ENCODE results near the gene RAC2.

Gene RAC2

DNA sequence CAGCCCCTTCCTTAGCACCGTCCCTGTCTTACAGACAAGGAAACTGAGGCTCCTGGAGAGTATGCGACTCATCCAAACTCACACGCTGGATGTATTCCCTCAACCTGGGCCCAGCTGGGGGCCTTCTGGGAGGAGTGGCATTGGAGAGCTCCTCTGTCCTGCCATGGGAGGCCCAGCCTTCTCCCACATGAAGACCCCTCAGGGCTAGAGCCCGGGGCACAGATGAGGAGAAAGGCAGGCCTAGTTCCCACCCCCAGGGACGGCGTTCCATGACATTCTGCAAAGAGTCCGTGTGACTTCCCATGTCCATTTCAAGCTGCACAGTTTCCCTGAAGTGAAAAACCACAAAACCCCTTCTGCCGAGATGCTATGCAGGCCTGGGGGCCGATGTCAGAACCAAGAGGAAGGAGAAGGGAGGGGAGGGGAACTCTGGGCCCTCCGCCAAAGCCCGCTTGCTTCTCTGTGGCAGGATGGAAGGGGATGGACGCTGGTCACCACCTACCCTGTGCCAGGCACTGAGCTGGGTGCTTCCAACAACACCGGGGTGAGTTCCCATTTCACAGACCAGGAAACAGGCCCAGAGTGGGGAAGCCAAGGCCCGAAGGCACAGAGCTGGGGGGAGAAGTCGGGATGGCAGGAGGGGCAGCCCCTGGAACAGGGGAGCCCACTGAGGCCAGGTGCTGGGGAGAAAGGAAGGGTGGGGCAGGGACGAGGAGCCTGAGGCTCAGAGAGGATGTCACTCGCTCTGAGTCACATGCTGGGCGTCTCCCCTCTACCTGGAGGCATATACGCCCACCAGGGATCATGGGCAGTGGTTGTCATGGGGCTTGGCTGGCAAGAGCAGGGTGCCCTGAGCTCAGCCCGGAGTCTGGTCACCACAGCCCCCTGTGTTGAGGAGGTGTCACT, 15.7 kb downstream of the RAC2 start:
- Histone ChIP-seq H3K36me3 (ENCODE audit: control insufficient read depth, insufficient read depth, low read length) (no peaks in the 10 kb centered on the region), H3K27ac (no peak overlapping the region)

GRCh38 chr22:37226514-37226913, 17.6 kb downstream of the RAC2 start:
- no peaks in the 10 kb centered on the region for H3K36me3 ChIP-seq (ENCODE audit: control insufficient read depth, insufficient read depth, low read length)
- no peaks in the 10 kb centered on the region for H3K27me3 ChIP-seq (ENCODE audit: control insufficient read depth, insufficient read depth, low read length)
- H3K4me1 ChIP-seq: no peaks in the 10 kb centered on the region
- no peak overlapping the region for H3K4me3 ChIP-seq (ENCODE audit: low read depth, low read length)
- no peaks in the 10 kb centered on the region for H3K9me3 ChIP-seq (ENCODE audit: control insufficient read depth, low read length)
- H3K27ac ChIP-seq: no peak overlapping the region
- H3K4me2 ChIP-seq (ENCODE audit: low read length): no peak overlapping the region
- no peaks in the 10 kb centered on the region for H3K79me2 ChIP-seq
- no peak overlapping the region for H3K9ac ChIP-seq
- TF ChIP-seq, protein P1, sequence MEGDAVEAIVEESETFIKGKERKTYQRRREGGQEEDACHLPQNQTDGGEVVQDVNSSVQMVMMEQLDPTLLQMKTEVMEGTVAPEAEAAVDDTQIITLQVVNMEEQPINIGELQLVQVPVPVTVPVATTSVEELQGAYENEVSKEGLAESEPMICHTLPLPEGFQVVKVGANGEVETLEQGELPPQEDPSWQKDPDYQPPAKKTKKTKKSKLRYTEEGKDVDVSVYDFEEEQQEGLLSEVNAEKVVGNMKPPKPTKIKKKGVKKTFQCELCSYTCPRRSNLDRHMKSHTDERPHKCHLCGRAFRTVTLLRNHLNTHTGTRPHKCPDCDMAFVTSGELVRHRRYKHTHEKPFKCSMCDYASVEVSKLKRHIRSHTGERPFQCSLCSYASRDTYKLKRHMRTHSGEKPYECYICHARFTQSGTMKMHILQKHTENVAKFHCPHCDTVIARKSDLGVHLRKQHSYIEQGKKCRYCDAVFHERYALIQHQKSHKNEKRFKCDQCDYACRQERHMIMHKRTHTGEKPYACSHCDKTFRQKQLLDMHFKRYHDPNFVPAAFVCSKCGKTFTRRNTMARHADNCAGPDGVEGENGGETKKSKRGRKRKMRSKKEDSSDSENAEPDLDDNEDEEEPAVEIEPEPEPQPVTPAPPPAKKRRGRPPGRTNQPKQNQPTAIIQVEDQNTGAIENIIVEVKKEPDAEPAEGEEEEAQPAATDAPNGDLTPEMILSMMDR (IDR thresholded peaks at IDR 0.05): no peak
- H2AFZ ChIP-seq: no peak overlapping the region

More for the DNA sequence above, 15.7 kb downstream of the RAC2 start:
- no peaks in the 10 kb centered on the region for H3K27me3 ChIP-seq (ENCODE audit: control insufficient read depth, insufficient read depth, low read length)
- H3K9me3 ChIP-seq (ENCODE audit: control insufficient read depth, low read length): no peaks in the 10 kb centered on the region
- H3K79me2 ChIP-seq: no peaks in the 10 kb centered on the region
- no peak overlapping the region for H2AFZ ChIP-seq
- TF ChIP-seq, protein P1 (IDR thresholded peaks at IDR 0.05): no peak
- no peak overlapping the region for H3K9ac ChIP-seq
- H3K4me2 ChIP-seq (ENCODE audit: low read length): no peak overlapping the region
- no peak overlapping the region for H3K4me3 ChIP-seq (ENCODE audit: low read depth, low read length)
- no peaks in the 10 kb centered on the region for H3K4me1 ChIP-seq

DNA sequence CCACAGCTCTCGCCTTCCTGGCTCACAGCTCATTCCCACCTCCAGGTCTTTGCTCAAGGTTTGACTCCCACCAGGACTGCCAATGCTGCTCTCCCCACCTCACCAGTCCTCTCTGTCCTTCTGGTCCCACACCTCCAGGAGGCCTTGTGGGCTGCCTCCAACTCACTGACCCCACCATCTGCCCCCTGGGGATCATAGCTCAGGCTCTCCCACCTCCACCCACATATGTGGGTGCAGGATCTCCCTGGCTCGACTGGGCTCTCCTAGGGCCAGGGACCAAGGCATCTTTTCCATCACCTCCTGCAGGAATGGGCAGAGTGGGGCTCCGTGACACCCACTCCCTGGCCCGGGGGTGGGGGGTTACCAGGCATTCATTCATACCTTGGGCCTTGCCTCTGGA, 18.0 kb downstream of the RAC2 start:
- H3K9ac ChIP-seq: no peak overlapping the region
- H3K27me3 ChIP-seq (ENCODE audit: control insufficient read depth, insufficient read depth, low read length): no peaks in the 10 kb centered on the region
- no peaks in the 10 kb centered on the region for H3K79me2 ChIP-seq
- no peak overlapping the region for H2AFZ ChIP-seq
- H3K36me3 ChIP-seq (ENCODE audit: control insufficient read depth, insufficient read depth, low read length): no peaks in the 10 kb centered on the region
- H3K4me2 ChIP-seq (ENCODE audit: low read length): no peak overlapping the region
- no peak overlapping the region for H3K4me3 ChIP-seq (ENCODE audit: low read depth, low read length)
- no peaks in the 10 kb centered on the region for H3K4me1 ChIP-seq
- TF ChIP-seq, protein P1 (IDR thresholded peaks at IDR 0.05): no peak
- H3K9me3 ChIP-seq (ENCODE audit: control insufficient read depth, low read length): no peaks in the 10 kb centered on the region
- H3K27ac ChIP-seq: no peak overlapping the region

GRCh38 chr22:37225481-37225880, 18.6 kb downstream of the RAC2 start:
- Histone ChIP-seq H3K4me3 (ENCODE audit: low read depth, low read length) (no peak overlapping the region), H3K9ac (no peak overlapping the region), H3K9me3 (ENCODE audit: control insufficient read depth, low read length) (no peaks in the 10 kb centered on the region), H3K27me3 (ENCODE audit: control insufficient read depth, insufficient read depth, low read length) (no peaks in the 10 kb centered on the region), H3K4me1 (no peaks in the 10 kb centered on the region), H3K36me3 (ENCODE audit: control insufficient read depth, insufficient read depth, low read length) (no peaks in the 10 kb centered on the region), H3K4me2 (ENCODE audit: low read length) (no peak overlapping the region), H2AFZ (no peak overlapping the region), H3K79me2 (no peaks in the 10 kb centered on the region), H3K27ac (no peak overlapping the region)
- TF ChIP-seq, protein P1 (IDR thresholded peaks at IDR 0.05): no peak
